IMR-90 (cell line): ENCODE measurements around the gene MRPL52. TPM values are rescaled to one million over a fixed set of nuclear protein-coding genes. Genes with fewer than 3 reads are reported as not detected.

Source experiments
- ATAC-seq: fragments of 200-7000 bp; cut with Tn5 transposase; 2 replicates; pipeline ENCODE4 v1.9.1; 2020; ENCODE audit warnings: low read depth, mild to moderate bottlenecking, moderate library complexity
- BruUV-seq: library from RNA; stranded (reverse); fragments of 400-500 nt; replicated peaks from 2 replicates; lab custom pipeline; 2021; lab: Mats Ljungman, UMichigan
- CTCF ChIA-PET: fragments of 300-600 bp; formaldehyde crosslinking; extraction: SDS; loops from one replicate; lab custom pipeline; 2021; ENCODE audit warnings: antibody characterized with exemption; lab: Yijun Ruan, JAX
- POLR2A ChIA-PET: fragments of 300-600 bp; sonication (Branson Sonifier 250); formaldehyde crosslinking; loops from one replicate; lab custom pipeline; 2022; ENCODE audit warnings: antibody characterized with exemption; ENCODE audit not compliant: unreplicated experiment; lab: Charles Lee
- DNase-seq: peaks from one replicate; pipeline ENCODE4 v3.0.0; 2013
- H2AFZ ChIP-seq: replicated peaks from 2 replicates; pipeline ENCODE3; 2013; ENCODE audit warnings: low read length, mild to moderate bottlenecking; ENCODE audit not compliant: poor library complexity
- H2AK5ac ChIP-seq: 2 replicates; pipeline ENCODE4 v1.6.1; 2013; ENCODE audit warnings: low read depth, low read length, inconsistent platforms
- H2AK9ac ChIP-seq: replicated peaks from 2 replicates; pipeline ENCODE3; 2013; ENCODE audit warnings: mild to moderate bottlenecking, low read depth, low read length, moderate library complexity; ENCODE audit not compliant: poor library complexity
- H2BK120ac ChIP-seq: 2 replicates; pipeline ENCODE4 v1.6.1; 2013; ENCODE audit warnings: low read depth, low read length, inconsistent platforms
- H2BK15ac ChIP-seq: 3 replicates; pipeline ENCODE4 v1.6.1; 2013; ENCODE audit warnings: low read depth, low read length, inconsistent platforms
- H2BK20ac ChIP-seq: 2 replicates; pipeline ENCODE4 v1.6.1; 2013; ENCODE audit warnings: low read depth, mild to moderate bottlenecking, inconsistent platforms, low read length, moderate library complexity
- H2BK5ac ChIP-seq: 2 replicates; pipeline ENCODE4 v1.6.1; 2013; ENCODE audit warnings: mild to moderate bottlenecking, low read depth, low read length, inconsistent platforms; ENCODE audit not compliant: poor library complexity, severe bottlenecking
- H3K14ac ChIP-seq: replicated peaks from 2 replicates; pipeline ENCODE4 v1.6.1; 2013; ENCODE audit warnings: low read depth, low read length, inconsistent platforms
- H3K18ac ChIP-seq: 2 replicates; pipeline ENCODE4 v1.6.1; 2013; ENCODE audit warnings: low read depth, low read length, control low read depth
- H3K23ac ChIP-seq: 2 replicates; pipeline ENCODE4 v1.6.1; 2013; ENCODE audit warnings: low read depth, low read length, inconsistent platforms
- H3K27ac ChIP-seq: 2 replicates; pipeline ENCODE4 v1.5.1; 2013; ENCODE audit warnings: mild to moderate bottlenecking, control low read depth, low read length; ENCODE audit not compliant: insufficient read depth
- H3K27me3 ChIP-seq: 2 replicates; pipeline ENCODE4 v1.6.1; 2013; ENCODE audit warnings: low read length; ENCODE audit not compliant: control insufficient read depth, insufficient read depth
- H3K36me3 ChIP-seq: 2 replicates; pipeline ENCODE4 v1.6.1; 2013; ENCODE audit warnings: low read length, mixed read lengths; ENCODE audit not compliant: control insufficient read depth, insufficient read depth
- H3K4ac ChIP-seq: 2 replicates; pipeline ENCODE4 v1.6.1; 2013; ENCODE audit warnings: low read depth, low read length, inconsistent platforms
- H3K4me1 ChIP-seq: 2 replicates; pipeline ENCODE4 v1.6.1; 2013; ENCODE audit warnings: low read length, mixed read lengths; ENCODE audit not compliant: control insufficient read depth, insufficient read depth
- H3K4me2 ChIP-seq: 2 replicates; pipeline ENCODE4 v1.6.1; 2013; ENCODE audit warnings: low read depth, mild to moderate bottlenecking, control low read depth, low read length, moderate library complexity
- H3K4me3 ChIP-seq: 2 replicates; pipeline ENCODE4 v1.5.1; 2013; ENCODE audit warnings: low read depth, mild to moderate bottlenecking, control low read depth, low read length, moderate library complexity; ENCODE audit not compliant: insufficient read depth
- H3K56ac ChIP-seq: 2 replicates; pipeline ENCODE4 v1.6.1; 2013; ENCODE audit warnings: low read length, inconsistent platforms; ENCODE audit not compliant: insufficient read depth; ENCODE audit errors: extremely low read depth
- H3K79me1 ChIP-seq, 2 experiments: 2 replicates each; pipeline ENCODE4 v1.6.1; 2013; ENCODE audit warnings: low read length in 2 of 2, inconsistent platforms in 1 of 2, low read depth in 1 of 2
- H3K9ac ChIP-seq: 2 replicates; pipeline ENCODE4 v1.6.1; 2013; ENCODE audit warnings: low read depth, low read length, control low read depth
- H3K9me1 ChIP-seq: 2 replicates; pipeline ENCODE4 v1.6.1; 2013; ENCODE audit warnings: low read length, inconsistent platforms; ENCODE audit not compliant: insufficient read depth
- H3K9me3 ChIP-seq: 2 replicates; pipeline ENCODE4 v1.6.1; 2013; ENCODE audit warnings: low read length; ENCODE audit not compliant: control insufficient read depth, insufficient read depth
- H4K20me1 ChIP-seq: 2 replicates; pipeline ENCODE4 v1.6.1; 2013; ENCODE audit warnings: low read length, inconsistent platforms; ENCODE audit not compliant: insufficient read depth
- H4K5ac ChIP-seq: 2 replicates; pipeline ENCODE4 v1.6.1; 2013; ENCODE audit warnings: mild to moderate bottlenecking, low read depth, low read length, control low read depth
- H4K8ac ChIP-seq, 2 experiments: 2 replicates each; pipeline ENCODE4 v1.6.1; 2013; ENCODE audit warnings: low read depth in 2 of 2, low read length in 2 of 2, control low read depth in 1 of 2, inconsistent platforms in 1 of 2
- H4K91ac ChIP-seq: 2 replicates; pipeline ENCODE4 v1.6.1; 2013; ENCODE audit warnings: low read depth, low read length, inconsistent platforms; ENCODE audit not compliant: insufficient read depth
- BHLHE40 ChIP-seq: fragments of 150-350 bp; IDR thresholded peaks from 2 replicates; pipeline ENCODE4 v1.6.1; 2016; ENCODE audit warnings: mild to moderate bottlenecking, low read depth, low read length
- CEBPB ChIP-seq: IDR thresholded peaks from 2 replicates; pipeline ENCODE4 v1.6.1; 2012; ENCODE audit warnings: low read depth, low read length, improper control_type of control experiment
- CHD1 ChIP-seq: IDR thresholded peaks from 2 replicates; pipeline ENCODE4 v1.6.1; 2012; ENCODE audit warnings: low read depth, low read length, improper control_type of control experiment
- CTCF ChIP-seq: conservative IDR thresholded peaks from 2 replicates; pipeline ENCODE4 v1.5.1; 2012; ENCODE audit warnings: mild to moderate bottlenecking, low read depth, low read length, improper control_type of control experiment
- ELK1 ChIP-seq: fragments of 150-350 bp; IDR thresholded peaks from 2 replicates; pipeline ENCODE4 v1.6.1; 2016; ENCODE audit warnings: low read depth, mild to moderate bottlenecking, low read length, moderate library complexity, borderline replicate concordance
- FOS ChIP-seq: fragments of 150-350 bp; IDR thresholded peaks from 2 replicates; pipeline ENCODE4 v1.6.1; 2016; ENCODE audit warnings: low read depth, low read length
- MAFK ChIP-seq: IDR thresholded peaks from 2 replicates; pipeline ENCODE4 v1.6.1; 2012; ENCODE audit warnings: low read depth, low read length, improper control_type of control experiment
- MAZ ChIP-seq: IDR thresholded peaks from 2 replicates; pipeline ENCODE4 v1.6.1; 2012; ENCODE audit warnings: low read depth, mild to moderate bottlenecking, low read length, improper control_type of control experiment, moderate library complexity, borderline replicate concordance
- MXI1 ChIP-seq: IDR thresholded peaks from 2 replicates; pipeline ENCODE4 v1.6.1; 2012; ENCODE audit warnings: low read depth, mild to moderate bottlenecking, low read length, moderate library complexity, borderline replicate concordance
- NFE2L2 ChIP-seq: fragments of 150-350 bp; IDR thresholded peaks from 2 replicates; pipeline ENCODE4 v1.6.1; 2016; ENCODE audit warnings: low read depth, mild to moderate bottlenecking, low read length
- POLR2A ChIP-seq: IDR thresholded peaks from 2 replicates; pipeline ENCODE4 v1.6.1; 2012; ENCODE audit warnings: mild to moderate bottlenecking, low read depth, low read length
- RAD21 ChIP-seq: IDR thresholded peaks from 2 replicates; pipeline ENCODE4 v1.6.1; 2012; ENCODE audit warnings: low read length, improper control_type of control experiment
- RCOR1 ChIP-seq: IDR thresholded peaks from 2 replicates; pipeline ENCODE4 v1.6.1; 2012; ENCODE audit warnings: mild to moderate bottlenecking, low read length, improper control_type of control experiment; ENCODE audit not compliant: insufficient replicate concordance
- RFX5 ChIP-seq: IDR thresholded peaks from 2 replicates; pipeline ENCODE4 v1.8.0; 2012; ENCODE audit warnings: low read depth, mild to moderate bottlenecking, low read length, moderate library complexity
- SMC3 ChIP-seq: fragments of 150-350 bp; IDR thresholded peaks from 2 replicates; pipeline ENCODE4 v1.6.1; 2016; ENCODE audit warnings: low read depth, mild to moderate bottlenecking, antibody characterized with exemption, low read length, moderate library complexity
- USF2 ChIP-seq: fragments of 150-350 bp; IDR thresholded peaks from 2 replicates; pipeline ENCODE4 v1.6.1; 2017; ENCODE audit warnings: mild to moderate bottlenecking, antibody characterized with exemption, low read length, low read depth
- WGBS, 2 experiments: methylation state at CpG; one replicate each; pipeline versions ENCODE4 v1.1.5 to v1.1.7; 2013; ENCODE audit warnings: missing lambda C conversion rate in 2 of 2; ENCODE audit not compliant: insufficient read length in 1 of 2; ENCODE audit errors: extremely low coverage in 2 of 2; 5-methylcytosine and 5-hydroxymethylcytosine counted together
- dilution Hi-C: fragments of 300-500 bp; cut with HindIII; formaldehyde crosslinking; loops from one replicate; pipeline ENCODE4 v1.14.3; 2018; ENCODE audit warnings: low sequenced_read_pairs; ENCODE audit not compliant: unreplicated experiment
- in situ Hi-C: fragments of 300-500 bp; cut with MboI; formaldehyde crosslinking; loops from 3 replicates; pipeline ENCODE4 v1.14.3; 2019; ENCODE audit warnings: low sequenced_read_pairs, inconsistent platforms, mixed read lengths
- intact Hi-C: fragments of 100-400 bp; cut with micrococcal nuclease; formaldehyde crosslinking; loops from 2 replicates; pipeline ENCODE4 v1.10.0; 2022
- polyA plus RNA-seq, 3 experiments: library from polyadenylated mRNA; depleted of rRNA; stranded (reverse); fragments of >200 nt; gene quantifications; 2 replicates each; pipeline ENCODE4 v1.2.3, GENCODE V29; 2012; ENCODE audit warnings: low replicate concordance in 1 of 3
- total RNA-seq: library from RNA; depleted of rRNA; stranded (reverse); fragments of >200 nt; gene quantifications from 2 replicates; pipeline ENCODE4 v1.2.3, GENCODE V29; 2012

Gene MRPL52
- total and polyA plus RNA-seq, 2 of the 4 experiments (the other 2 are of a cell fraction) = 33.1 to 51.4 TPM

GRCh38 chr14:22807432-22808087, 22.1 kb upstream of the MRPL52 start:
- no peak for DNase-seq
- Histone ChIP-seq H2BK15ac (no peak overlapping the region), H4K91ac (no peak overlapping the region), H3K79me1 (no peaks in the 10 kb centered on the region), H3K36me3 (no peaks in the 10 kb centered on the region), H4K5ac (no peak overlapping the region), H3K9me3 (no peaks in the 10 kb centered on the region), H3K4me1 (no peaks in the 10 kb centered on the region), H2BK20ac (no peak overlapping the region), H3K4me2 (no peak overlapping the region), H3K56ac (no peak overlapping the region), H3K4ac (no peak overlapping the region), H2AFZ (no peak overlapping the region), H2BK120ac (no peak overlapping the region), H3K18ac (no peak overlapping the region), H3K23ac (no peak overlapping the region), H3K14ac (no peak overlapping the region), H3K9me1 (no peaks in the 10 kb centered on the region), H2BK5ac (no peak overlapping the region), H3K27ac (no peak overlapping the region), H4K8ac (no peak overlapping the region), H2AK9ac (no peak overlapping the region), H4K20me1 (no peaks in the 10 kb centered on the region), H3K4me3 (no peak overlapping the region), H2AK5ac (no peak overlapping the region; the same call in 1 of the 2 replicates), H3K27me3 (no peaks in the 10 kb centered on the region), H3K9ac (no peak overlapping the region)
- no peak for ATAC-seq
- intact Hi-C loops (no loop called here), dilution Hi-C loops (no loop called here), in situ Hi-C loops (no loop called here)
- ChIA-PET POLR2A (interaction anchor here (0.6 kb wide), 1 partner anchor 28 kb away, joined by 4 read pairs; no protein-coding TSS in a partner anchor), CTCF (no interaction called here)
- BruUV-seq = no TSS peak
- no peak for TF ChIP-seq USF2
- no peak for TF ChIP-seq MAZ
- TF ChIP-seq RCOR1 = no peak
- TF ChIP-seq MXI1 = no peak
- TF ChIP-seq CHD1 = no peak
- no peak for TF ChIP-seq ELK1
- TF ChIP-seq BHLHE40 = no peak
- TF ChIP-seq CEBPB = no peak
- TF ChIP-seq FOS = no peak
- no peak for TF ChIP-seq RFX5
- TF ChIP-seq CTCF = no peak
- no peak for TF ChIP-seq SMC3
- TF ChIP-seq MAFK = no peak
- no peak for TF ChIP-seq POLR2A
- no peak for TF ChIP-seq NFE2L2
- no peak for TF ChIP-seq RAD21
- WGBS, 2 experiments = 58% methylated on average over 4 of the region's 13 CpGs; no CpG with 5 or more reads in 1 of the 2 experiments
